Ectodermal cell (in vitro differentiated cells): Measurements from ENCODE around the gene SGK2. TPM values are rescaled to one million over a fixed set of nuclear protein-coding genes. Genes with fewer than 3 reads are reported as not detected.

Experiments used
- H3K27ac ChIP-seq: 2 replicates; pipeline ENCODE4 v1.7.0; 2013; ENCODE audit warnings: mild to moderate bottlenecking, low read depth, low read length; ENCODE audit not compliant: insufficient read depth, poor library complexity, severe bottlenecking
- H3K27me3 ChIP-seq: 2 replicates; pipeline ENCODE4 v1.7.0; 2013; ENCODE audit warnings: mild to moderate bottlenecking, low read length; ENCODE audit not compliant: insufficient read depth, control insufficient read depth, poor library complexity, severe bottlenecking
- H3K36me3 ChIP-seq: one replicate; pipeline ENCODE4 v1.7.0; 2013; ENCODE audit warnings: low read length; ENCODE audit not compliant: control insufficient read depth, insufficient read depth
- H3K4me1 ChIP-seq: one replicate; pipeline ENCODE4 v1.7.0; 2013; ENCODE audit warnings: low read length; ENCODE audit not compliant: control insufficient read depth, insufficient read depth
- H3K4me3 ChIP-seq: 2 replicates; pipeline ENCODE4 v1.7.0; 2013; ENCODE audit warnings: low read depth, low read length, control low read depth; ENCODE audit not compliant: insufficient read depth
- H3K9me3 ChIP-seq: 2 replicates; pipeline ENCODE4 v1.7.0; 2013; ENCODE audit warnings: mild to moderate bottlenecking, low read length, moderate library complexity; ENCODE audit not compliant: control insufficient read depth
- WGBS, 2 experiments: methylation state at CpG; one replicate each; pipeline ENCODE4 v1.1.7; 2013; ENCODE audit warnings: missing lambda C conversion rate in 2 of 2; 5-methylcytosine and 5-hydroxymethylcytosine counted together
- polyA plus RNA-seq, 4 experiments: library from polyadenylated mRNA; stranded (reverse); fragments of 50-300 nt; gene quantifications; one replicate each; pipeline ENCODE4 v1.2.3, GENCODE V29; 2013

Gene SGK2
- polyA plus RNA-seq (2013, experiment 1 of 4), result 1.9 TPM
- polyA plus RNA-seq (2013, experiment 2 of 4), result 4.2 TPM
- polyA plus RNA-seq (2013, experiment 3 of 4), result 2.2 TPM
- polyA plus RNA-seq (2013, experiment 4 of 4), result 2.0 TPM

GRCh38 chr20:43558412-43559146, at the start of gene SGK2:
Gene SGK2, plus strand, starts transcription at chr20:43559027. Its CDS starts 7,469 bp downstream, at chr20:43566496.
- Histone ChIP-seq H3K4me3 (no peak within 1 kb of the TSS), H3K36me3 (no peaks in the 10 kb centered on the region), H3K4me1 (no peaks in the 10 kb centered on the region), H3K27me3 (no peaks in the 10 kb centered on the region), H3K9me3 (no peaks in the 10 kb centered on the region), H3K27ac (no peak within 1 kb of the TSS)
- 89 to 92% methylated on average over 12 of the region's 12 CpGs for WGBS, 2 experiments

- H3K36me3 ChIP-seq, result no peaks in the 10 kb centered on the region
- 88 to 96% methylated on average over 1 of the region's 1 CpG for WGBS, 2 experiments
- H3K9me3 ChIP-seq, result no peaks in the 10 kb centered on the region
- no peak overlapping the region for H3K27ac ChIP-seq
- H3K4me3 ChIP-seq, result no peak overlapping the region
- peaks cover 19% of the 10 kb centered on the region for H3K27me3 ChIP-seq
- H3K4me1 ChIP-seq, result no peaks in the 10 kb centered on the region
Observed at GRCh38 chr20:43511879-43512278, 46.9 kb upstream of the SGK2 start.

- Histone ChIP-seq H3K9me3 (no peaks in the 10 kb centered on the region), H3K4me1 (no peaks in the 10 kb centered on the region), H3K27ac (no peak overlapping the region), H3K4me3 (peak overlapping the region; percentile 35), H3K36me3 (no peaks in the 10 kb centered on the region), H3K27me3 (peaks cover 3% of the 10 kb centered on the region)
- 63 to 64% methylated on average over 10 of the region's 10 CpGs for WGBS, 2 experiments
Observed at GRCh38 chr20:43513372-43513930, 45.4 kb upstream of the SGK2 start.

GRCh38 chr20:43513931-43514647, 44.7 kb upstream of the SGK2 start:
- H3K4me3 ChIP-seq, result peak overlapping the region; percentile 63
- no peaks in the 10 kb centered on the region for H3K9me3 ChIP-seq
- H3K27me3 ChIP-seq, result no peaks in the 10 kb centered on the region
- H3K27ac ChIP-seq, result peak overlapping the region; percentile 26
- H3K36me3 ChIP-seq, result no peaks in the 10 kb centered on the region
- no peaks in the 10 kb centered on the region for H3K4me1 ChIP-seq
- WGBS, 2 experiments, result 48 to 52% methylated on average over 39 of the region's 39 CpGs

- Histone ChIP-seq H3K27ac (peak overlapping the region; percentile 26), H3K36me3 (no peaks in the 10 kb centered on the region), H3K4me1 (no peaks in the 10 kb centered on the region), H3K27me3 (no peaks in the 10 kb centered on the region), H3K4me3 (peak overlapping the region; percentile 63), H3K9me3 (no peaks in the 10 kb centered on the region)
- WGBS, 2 experiments, result 42 to 45% methylated on average over 27 of the region's 27 CpGs
Observed at GRCh38 chr20:43514648-43514999, 44.2 kb upstream of the SGK2 start.

GRCh38 chr20:43515628-43516027, 43.2 kb upstream of the SGK2 start:
- no peaks in the 10 kb centered on the region for H3K9me3 ChIP-seq
- no peak overlapping the region for H3K4me3 ChIP-seq
- WGBS, 2 experiments, result 83 to 88% methylated on average over 2 of the region's 2 CpGs
- no peaks in the 10 kb centered on the region for H3K36me3 ChIP-seq
- no peak overlapping the region for H3K27ac ChIP-seq
- H3K27me3 ChIP-seq, result no peaks in the 10 kb centered on the region
- no peaks in the 10 kb centered on the region for H3K4me1 ChIP-seq

GRCh38 chr20:43516251-43516824, 42.5 kb upstream of the SGK2 start:
- H3K36me3 ChIP-seq, result no peaks in the 10 kb centered on the region
- 86 to 90% methylated on average over 1 of the region's 1 CpG for WGBS, 2 experiments
- no peaks in the 10 kb centered on the region for H3K9me3 ChIP-seq
- H3K4me1 ChIP-seq, result no peaks in the 10 kb centered on the region
- no peak overlapping the region for H3K27ac ChIP-seq
- H3K4me3 ChIP-seq, result no peak overlapping the region
- H3K27me3 ChIP-seq, result no peaks in the 10 kb centered on the region

- Histone ChIP-seq H3K27ac (no peak overlapping the region), H3K36me3 (no peaks in the 10 kb centered on the region), H3K4me3 (no peak overlapping the region), H3K27me3 (no peaks in the 10 kb centered on the region), H3K9me3 (no peaks in the 10 kb centered on the region), H3K4me1 (no peaks in the 10 kb centered on the region)
- WGBS, 2 experiments, result 100% methylated on average over 1 of the region's 1 CpG
Observed at GRCh38 chr20:43520074-43520630, 38.7 kb upstream of the SGK2 start.

- Histone ChIP-seq H3K36me3 (no peaks in the 10 kb centered on the region), H3K4me1 (no peaks in the 10 kb centered on the region), H3K4me3 (no peak overlapping the region), H3K27ac (no peak overlapping the region), H3K27me3 (no peaks in the 10 kb centered on the region), H3K9me3 (no peaks in the 10 kb centered on the region)
- WGBS, 2 experiments, result 93 to 94% methylated on average over 5 of the region's 5 CpGs
Observed at GRCh38 chr20:43525021-43525420, 33.8 kb upstream of the SGK2 start.
